GM23248 (cell line): Measurements from ENCODE around the gene MYO5C. TPM values are rescaled to one million over a fixed set of nuclear protein-coding genes. Genes with fewer than 3 reads are reported as not detected.

Experiments
- DNase-seq: peaks from one replicate; pipeline ENCODE4 v3.0.0-alpha.2; 2015
- H2AFZ ChIP-seq: fragments of 200-600 bp; sonication (generic); 2 replicates; pipeline ENCODE4 v1.6.1; 2016; ENCODE audit warnings: antibody characterized with exemption
- H3F3A ChIP-seq: fragments of 200-600 bp; sonication (generic); 2 replicates; pipeline ENCODE4 v1.6.1; 2016; ENCODE audit warnings: mild to moderate bottlenecking, antibody characterized with exemption, mixed run types; ENCODE audit not compliant: insufficient read depth
- H3K27ac ChIP-seq: fragments of 200-600 bp; sonication (generic); 2 replicates; pipeline ENCODE4 v1.5.1; 2016; ENCODE audit warnings: mild to moderate bottlenecking
- H3K27me3 ChIP-seq: fragments of 200-600 bp; sonication (generic); replicated peaks from 2 replicates; pipeline ENCODE4 v1.6.1; 2016; ENCODE audit warnings: mild to moderate bottlenecking; ENCODE audit not compliant: insufficient read depth
- H3K36me3 ChIP-seq: fragments of 200-600 bp; sonication (generic); 2 replicates; pipeline ENCODE4 v1.6.1; 2016; ENCODE audit warnings: low read depth, mild to moderate bottlenecking
- H3K4me1 ChIP-seq: fragments of 200-600 bp; sonication (generic); 2 replicates; pipeline ENCODE4 v1.6.1; 2016; ENCODE audit warnings: mild to moderate bottlenecking; ENCODE audit not compliant: insufficient read depth
- H3K4me2 ChIP-seq: fragments of 200-600 bp; sonication (generic); one replicate; pipeline ENCODE4 v1.6.1; 2016; ENCODE audit warnings: mild to moderate bottlenecking; ENCODE audit not compliant: unreplicated experiment
- H3K4me3 ChIP-seq: fragments of 200-600 bp; sonication (generic); 2 replicates; pipeline ENCODE4 v1.5.1; 2016; ENCODE audit warnings: mild to moderate bottlenecking
- H3K79me2 ChIP-seq: fragments of 200-600 bp; sonication (generic); 2 replicates; pipeline ENCODE4 v1.6.1; 2016; ENCODE audit warnings: mild to moderate bottlenecking; ENCODE audit not compliant: insufficient read depth
- H3K9ac ChIP-seq: fragments of 200-600 bp; sonication (generic); 2 replicates; pipeline ENCODE4 v1.6.1; 2016; ENCODE audit warnings: mild to moderate bottlenecking
- H3K9me2 ChIP-seq: fragments of 200-600 bp; sonication (generic); 2 replicates; pipeline ENCODE4 v1.6.1; 2016; ENCODE audit warnings: mixed run types, mild to moderate bottlenecking, moderate library complexity; ENCODE audit not compliant: insufficient read depth
- H3K9me3 ChIP-seq: fragments of 200-600 bp; sonication (generic); one replicate; pipeline ENCODE4 v1.6.1; 2017; ENCODE audit warnings: low read depth
- H4K20me1 ChIP-seq: fragments of 200-600 bp; sonication (generic); 2 replicates; pipeline ENCODE4 v1.6.0; 2016; ENCODE audit not compliant: insufficient read depth
- EZH2 ChIP-seq: fragments of 200-600 bp; sonication (generic); IDR thresholded peaks from 2 replicates; pipeline ENCODE4 v1.6.1; 2018; ENCODE audit warnings: antibody characterized with exemption, mild to moderate bottlenecking; ENCODE audit not compliant: insufficient read depth, poor library complexity, severe bottlenecking
- EZH2phosphoT487 ChIP-seq: fragments of 200-600 bp; sonication (generic); IDR thresholded peaks from 2 replicates; pipeline ENCODE4 v1.6.1; 2018; ENCODE audit warnings: antibody characterized with exemption, moderate library complexity, mild to moderate bottlenecking, low read depth; ENCODE audit not compliant: insufficient read depth
- WGBS, 2 experiments: methylation state at CpG; one replicate each; pipeline ENCODE4 v1.1.6; 2015 to 2017; ENCODE audit warnings: low lambda C conversion rate in 2 of 2, low coverage in 1 of 2; ENCODE audit errors: missing lambda C conversion rate in 2 of 2; 5-methylcytosine and 5-hydroxymethylcytosine counted together
- in situ Hi-C: fragments of 300-500 bp; cut with MboI; formaldehyde crosslinking; loops from 2 replicates; pipeline ENCODE4 v1.15.0; 2020
- polyA plus RNA-seq: library from polyadenylated mRNA; unstranded; fragments of >200 nt; fragmentation: Nextera tagmentation; extraction: Ambion mirVana; gene quantifications from 2 replicates; pipeline ENCODE4 v1.2.1, GENCODE V29; 2016
- total RNA-seq: library from RNA; depleted of rRNA; stranded (reverse); fragments of >200 nt; shearing (Covaris generic); gene quantifications from 2 replicates; pipeline ENCODE4 v1.2.3, GENCODE V29; 2014

The MYO5C gene
- total and polyA plus RNA-seq, 2 experiments from 2014 or later, result not detected

DNA sequence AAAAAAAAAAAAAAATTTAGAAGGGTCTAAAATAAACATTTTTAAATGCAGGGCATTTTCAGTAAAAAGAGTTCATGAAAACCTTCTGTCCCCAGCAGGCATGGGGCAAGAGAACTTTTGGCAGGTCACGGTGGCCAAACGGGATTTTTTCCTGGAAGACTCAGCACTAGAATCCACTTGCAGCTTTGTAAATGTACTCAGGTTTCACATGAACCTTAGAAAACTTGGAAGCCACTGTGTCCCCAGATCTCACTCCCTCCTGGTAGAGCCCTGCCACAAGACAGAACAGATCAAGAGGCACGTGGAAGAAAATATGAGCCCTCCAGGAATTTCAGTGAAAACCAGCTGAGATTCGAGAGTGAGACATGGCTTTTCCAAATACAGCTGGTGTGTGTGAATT is 102.3 kb downstream of the MYO5C start:
- H3K36me3 ChIP-seq, result no peaks in the 10 kb centered on the region
- H3F3A ChIP-seq, result peaks cover 11% of the 10 kb centered on the region
- no peak overlapping the region for H3K9ac ChIP-seq
- no peaks in the 10 kb centered on the region for H3K9me2 ChIP-seq
- peak overlapping the region; percentile 62 for H2AFZ ChIP-seq
- no peaks in the 10 kb centered on the region for H4K20me1 ChIP-seq
- no peak for TF ChIP-seq EZH2phosphoT487
- TF ChIP-seq EZH2, result no peak
- H3K4me1 ChIP-seq, result peaks cover 10% of the 10 kb centered on the region
- in situ Hi-C loops, result loop anchor here (10.0 kb wide), 1 partner anchor 59 kb away; no protein-coding TSS in a partner anchor
- no peak overlapping the region for H3K27ac ChIP-seq
- H3K27me3 ChIP-seq, result no peaks in the 10 kb centered on the region
- H3K4me3 ChIP-seq, result no peak overlapping the region
- H3K9me3 ChIP-seq, result no peaks in the 10 kb centered on the region
- WGBS, 2 experiments, result 26 to 28% methylated on average over 4 of the region's 4 CpGs
- H3K4me2 ChIP-seq, result peak overlapping the region; percentile 15
- no peaks in the 10 kb centered on the region for H3K79me2 ChIP-seq
- peak; percentile 13 for DNase-seq

- H3K4me1 ChIP-seq, result peaks cover 10% of the 10 kb centered on the region
- no peaks in the 10 kb centered on the region for H3K9me3 ChIP-seq
- no peak for DNase-seq
- no peaks in the 10 kb centered on the region for H3K9me2 ChIP-seq
- 71 to 84% methylated on average over 7 of the region's 7 CpGs for WGBS, 2 experiments
- no peak within 1 kb of the TSS for H3K4me2 ChIP-seq
- H3K27ac ChIP-seq, result no peak within 1 kb of the TSS
- no peak within 1 kb of the TSS for H3K4me3 ChIP-seq
- no peaks in the 10 kb centered on the region for H3K27me3 ChIP-seq
- H4K20me1 ChIP-seq, result no peaks in the 10 kb centered on the region
- peaks cover 11% of the 10 kb centered on the region for H3F3A ChIP-seq
- no peak within 1 kb of the TSS for H2AFZ ChIP-seq
- TF ChIP-seq EZH2phosphoT487 (no peak), EZH2 (no peak)
- no peaks in the 10 kb centered on the region for H3K79me2 ChIP-seq
- no peak within 1 kb of the TSS for H3K9ac ChIP-seq
- in situ Hi-C loops, result loop anchor here (10.0 kb wide), 1 partner anchor 56 kb away; no protein-coding TSS in a partner anchor
- no peaks in the 10 kb centered on the region for H3K36me3 ChIP-seq
Observed at GRCh38 chr15:52191207-52191606, 104.4 kb downstream of the MYO5C start, which contains the start of gene GNB5. GNB5 (minus strand) TSS chr15:52191392; CDS start chr15:52184676, 6,716 bp downstream.

DNA sequence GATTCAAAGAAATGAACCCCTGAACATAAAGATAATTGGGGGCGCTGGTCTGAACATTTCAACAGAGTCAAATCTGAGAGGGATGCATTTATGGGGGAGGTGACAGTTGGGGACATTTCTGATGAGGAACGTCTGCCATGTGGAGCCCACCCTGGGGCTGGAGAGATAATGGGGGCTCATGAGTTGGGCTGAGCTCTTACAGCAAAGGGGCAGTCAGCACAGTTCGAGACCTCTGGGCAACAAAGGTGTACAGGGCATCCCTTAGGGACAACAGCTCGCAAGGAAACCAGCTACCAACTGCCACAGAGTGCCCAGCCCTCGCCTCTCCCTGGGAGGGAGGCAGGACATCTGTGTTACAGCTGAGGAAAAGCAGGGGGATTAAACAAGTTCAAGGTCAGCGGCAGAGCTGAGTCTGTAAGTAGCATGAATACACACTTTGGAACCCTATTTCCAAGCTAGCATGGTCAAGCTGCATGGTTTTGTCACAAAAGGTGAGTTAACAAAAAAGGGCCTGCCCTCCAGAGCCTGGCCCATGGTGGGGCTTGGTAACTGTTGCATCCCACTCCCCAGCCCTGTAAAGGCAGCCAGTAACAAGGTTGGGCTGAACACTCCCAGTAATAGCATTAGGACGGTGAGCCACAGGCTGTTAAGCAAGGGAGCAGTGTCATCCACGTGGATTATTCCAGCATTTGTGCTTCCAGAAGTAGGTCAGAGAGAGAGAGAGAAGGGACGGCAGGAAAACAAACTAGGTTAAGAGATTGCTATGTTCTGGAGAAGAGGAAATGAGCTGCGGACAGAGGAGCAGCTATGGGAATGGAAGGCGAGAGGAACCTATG is 108.7 kb downstream of the MYO5C start:
- H3K4me1 ChIP-seq, result no peaks in the 10 kb centered on the region
- H2AFZ ChIP-seq, result no peak overlapping the region
- H3F3A ChIP-seq, result no peaks in the 10 kb centered on the region
- H3K9me2 ChIP-seq, result no peaks in the 10 kb centered on the region
- no peak for DNase-seq
- H3K4me2 ChIP-seq, result no peak overlapping the region
- H3K36me3 ChIP-seq, result no peaks in the 10 kb centered on the region
- no peak overlapping the region for H3K4me3 ChIP-seq
- H3K27ac ChIP-seq, result no peak overlapping the region
- H3K9ac ChIP-seq, result no peak overlapping the region
- 69 to 70% methylated on average over 11 of the region's 11 CpGs for WGBS, 2 experiments
- no peaks in the 10 kb centered on the region for H3K27me3 ChIP-seq
- H4K20me1 ChIP-seq, result no peaks in the 10 kb centered on the region
- H3K9me3 ChIP-seq, result no peaks in the 10 kb centered on the region
- no peaks in the 10 kb centered on the region for H3K79me2 ChIP-seq
- in situ Hi-C loops, result no loop called here
- no peak for TF ChIP-seq EZH2
- no peak for TF ChIP-seq EZH2phosphoT487

DNA sequence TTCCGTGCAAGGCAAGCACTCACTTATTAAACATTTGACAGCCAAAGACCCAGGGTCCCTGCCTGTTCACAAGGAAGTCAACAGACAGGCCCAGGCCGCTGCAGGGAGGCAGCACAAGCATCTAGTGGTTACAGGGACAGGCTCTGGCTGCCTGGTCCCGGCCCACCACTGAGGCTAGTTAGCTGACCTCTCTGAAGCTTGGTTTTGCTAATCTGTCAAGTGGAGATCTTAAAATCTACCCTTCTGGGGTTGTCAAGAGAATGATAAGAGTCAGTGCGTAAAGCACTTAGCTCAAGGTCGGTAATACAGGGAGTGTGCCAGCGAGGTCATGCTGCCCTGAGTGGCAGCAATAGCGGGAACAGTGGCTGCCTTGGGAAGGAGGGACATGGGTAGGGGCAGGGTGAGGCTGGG is 110.4 kb downstream of the MYO5C start:
- no peaks in the 10 kb centered on the region for H3F3A ChIP-seq
- TF ChIP-seq EZH2 (no peak), EZH2phosphoT487 (no peak)
- no peak overlapping the region for H2AFZ ChIP-seq
- H3K9ac ChIP-seq, result no peak overlapping the region
- H3K36me3 ChIP-seq, result no peaks in the 10 kb centered on the region
- H3K79me2 ChIP-seq, result no peaks in the 10 kb centered on the region
- no peaks in the 10 kb centered on the region for H3K27me3 ChIP-seq
- no peak overlapping the region for H3K4me3 ChIP-seq
- no peaks in the 10 kb centered on the region for H3K4me1 ChIP-seq
- H3K4me2 ChIP-seq, result no peak overlapping the region
- WGBS, 2 experiments, result 94% methylated on average over 7 of the region's 7 CpGs
- in situ Hi-C loops, result no loop called here
- no peaks in the 10 kb centered on the region for H4K20me1 ChIP-seq
- no peak overlapping the region for H3K27ac ChIP-seq
- DNase-seq, result no peak
- no peaks in the 10 kb centered on the region for H3K9me2 ChIP-seq
- H3K9me3 ChIP-seq, result no peaks in the 10 kb centered on the region
